NCI-H446 treated with DMSO at 0.1 percent for 48 hours (cell line): ENCODE measurements around the gene DMRTB1.

Experiments
- DNase-seq: peaks from one replicate; lab custom pipeline; 2025; lab: John Stamatoyannopoulos, UW

DMRTB1 gene

GRCh38 chr1:53486395-53487026 lies 27.3 kb downstream of the DMRTB1 start:
- DNase-seq: no peak

- no peak for DNase-seq
Observed at GRCh38 chr1:53490351-53490750, 31.2 kb downstream of the DMRTB1 start.

GRCh38 chr1:53495633-53496345 lies 36.6 kb downstream of the DMRTB1 start:
- no peak for DNase-seq

GRCh38 chr1:53498555-53499131 lies 39.4 kb downstream of the DMRTB1 start:
- no peak for DNase-seq

- no peak for DNase-seq
Observed at GRCh38 chr1:53499257-53500203, 40.3 kb downstream of the DMRTB1 start.

- peak; percentile 96 for DNase-seq
Observed at GRCh38 chr1:53500204-53501064, 41.2 kb downstream of the DMRTB1 start.

- no peak for DNase-seq
Observed at GRCh38 chr1:53501065-53502005, 42.1 kb downstream of the DMRTB1 start.

GRCh38 chr1:53502641-53503432 lies 43.6 kb downstream of the DMRTB1 start:
- peak; percentile 60 for DNase-seq

GRCh38 chr1:53503433-53504217 lies 44.4 kb downstream of the DMRTB1 start:
- no peak for DNase-seq

- DNase-seq: no peak
Observed at GRCh38 chr1:53504901-53505300, 45.7 kb downstream of the DMRTB1 start.

GRCh38 chr1:53505401-53505800 lies 46.2 kb downstream of the DMRTB1 start:
- no peak for DNase-seq

- DNase-seq: no peak
Observed at GRCh38 chr1:53505891-53506290, 46.7 kb downstream of the DMRTB1 start.

GRCh38 chr1:53506355-53507050 lies 47.3 kb downstream of the DMRTB1 start:
- DNase-seq: no peak

- DNase-seq: no peak
Observed at GRCh38 chr1:53507116-53507820, 48.1 kb downstream of the DMRTB1 start.

GRCh38 chr1:53508056-53508990 lies 49.1 kb downstream of the DMRTB1 start:
- DNase-seq: no peak
